Endothelial cell of umbilical vein (primary cell): ENCODE data around the gene ABCC1. TPM values are rescaled to one million over a fixed set of nuclear protein-coding genes. Genes with fewer than 3 reads are reported as not detected.

ENCODE experiments used
- BruUV-seq: library from RNA; stranded (reverse); fragments of 400-500 nt; replicated peaks from 2 replicates; lab custom pipeline; 2021; lab: Mats Ljungman, UMichigan
- CTCF ChIA-PET: fragments of 300-600, 350-600 bp; sonication (Branson Sonifier 250); formaldehyde crosslinking; loops from one replicate; lab custom pipeline; 2021; ENCODE audit warnings: antibody characterized with exemption, inconsistent platforms; lab: Charles Lee
- POLR2A ChIA-PET: fragments of 300-600, 350-600 bp; sonication (Branson Sonifier 250); formaldehyde crosslinking; loops from one replicate; lab custom pipeline; 2021; ENCODE audit warnings: antibody characterized with exemption, inconsistent platforms; lab: Charles Lee
- DNase-seq: peaks from one replicate; pipeline ENCODE4 v3.0.0-alpha.2; 2011; ENCODE audit warnings: low read depth, low spot score
- FAIRE-seq: peaks from 2 replicates; lab custom pipeline; 2011; peaks lifted over from hg19 to GRCh38; lab: Jason Lieb, UNC
- H2AFZ ChIP-seq: 2 replicates; pipeline ENCODE4 v1.6.0; 2012; ENCODE audit warnings: low read depth, low read length, control low read depth, inconsistent platforms
- H3K27ac ChIP-seq: 2 replicates; pipeline ENCODE4 v1.5.1; 2011; ENCODE audit warnings: low read depth, mild to moderate bottlenecking, control low read depth, low read length, moderate library complexity; ENCODE audit not compliant: insufficient read depth
- H3K27me3 ChIP-seq, 2 experiments: 2 replicates each; pipeline versions ENCODE4 v1.6.0 to v1.6.1; 2011; ENCODE audit warnings: low read length in 2 of 2, mixed read lengths in 1 of 2; ENCODE audit not compliant: control insufficient read depth in 2 of 2, insufficient read depth in 2 of 2
- H3K36me3 ChIP-seq, 2 experiments: 2 replicates in 1 of 2; 3 replicates in 1 of 2; pipeline ENCODE4 v1.5.1; 2011; ENCODE audit warnings: low read length in 2 of 2, mild to moderate bottlenecking in 1 of 2, moderate library complexity in 1 of 2; ENCODE audit not compliant: control insufficient read depth in 2 of 2, insufficient read depth in 2 of 2; ENCODE audit errors: extremely low read depth in 1 of 2
- H3K4me1 ChIP-seq: 3 replicates; pipeline ENCODE4 v1.5.1; 2011; ENCODE audit warnings: mild to moderate bottlenecking, low read length; ENCODE audit not compliant: control insufficient read depth, insufficient read depth; ENCODE audit errors: extremely low read depth
- H3K4me2 ChIP-seq: 2 replicates; pipeline ENCODE4 v1.6.1; 2011; ENCODE audit warnings: low read length, control low read depth, mixed read lengths; ENCODE audit not compliant: insufficient read depth
- H3K4me3 ChIP-seq, 3 experiments: fragments of 200-600 bp in 1 of 3; sonication (generic), shearing (Covaris generic) in 1 of 3; replicated peaks in 1 of 3; 2 replicates each; pipeline ENCODE4 v1.5.1; 2011 to 2016; ENCODE audit warnings: control low read depth in 3 of 3, low read length in 3 of 3, mild to moderate bottlenecking in 2 of 3, inconsistent platforms in 1 of 3, low read depth in 1 of 3, moderate library complexity in 1 of 3; ENCODE audit not compliant: insufficient read depth in 1 of 3
- H3K79me2 ChIP-seq: 2 replicates; pipeline ENCODE4 v1.6.0; 2012; ENCODE audit warnings: low read length, inconsistent platforms; ENCODE audit not compliant: control insufficient read depth, insufficient read depth
- H3K9ac ChIP-seq: replicated peaks from 2 replicates; pipeline ENCODE3; 2011; ENCODE audit warnings: low read length, control low read depth; ENCODE audit not compliant: insufficient read depth; ENCODE audit errors: extremely low read depth
- H3K9me1 ChIP-seq: replicated peaks from 3 replicates; pipeline ENCODE4 v1.6.0; 2011; ENCODE audit warnings: mild to moderate bottlenecking, low read length; ENCODE audit not compliant: control insufficient read depth, insufficient read depth; ENCODE audit errors: extremely low read depth
- H3K9me3 ChIP-seq: replicated peaks from 2 replicates; pipeline ENCODE4 v1.5.1; 2012; ENCODE audit warnings: low read length, inconsistent platforms; ENCODE audit not compliant: control insufficient read depth, insufficient read depth
- H4K20me1 ChIP-seq: replicated peaks from 2 replicates; pipeline ENCODE3; 2011; ENCODE audit warnings: mild to moderate bottlenecking, low read length; ENCODE audit not compliant: control insufficient read depth, insufficient read depth; ENCODE audit errors: extremely low read depth
- CTCF ChIP-seq, 2 donors: IDR thresholded peaks; 1 replicate in 1 of 2; 2 replicates in 1 of 2; pipeline ENCODE4 v1.5.1; 2011; ENCODE audit warnings: low read length in 2 of 2, mild to moderate bottlenecking in 2 of 2, moderate library complexity in 2 of 2, control low read depth in 1 of 2, inconsistent platforms in 1 of 2, low read depth in 1 of 2; ENCODE audit not compliant: insufficient read depth in 1 of 2; ENCODE audit errors: extremely low read depth in 1 of 2
- EZH2 ChIP-seq: IDR thresholded peaks from 2 replicates; pipeline ENCODE4 v1.6.1; 2012; ENCODE audit warnings: borderline replicate concordance, low read depth, mild to moderate bottlenecking, moderate library complexity, low read length, inconsistent platforms; ENCODE audit not compliant: severe bottlenecking
- FOS ChIP-seq: IDR thresholded peaks from 2 replicates; pipeline ENCODE4 v1.6.1; 2011; ENCODE audit warnings: mild to moderate bottlenecking, low read length, moderate library complexity, borderline replicate concordance; ENCODE audit not compliant: insufficient read depth
- GATA2 ChIP-seq: IDR thresholded peaks from 2 replicates; pipeline ENCODE4 v1.7.0; 2011; ENCODE audit warnings: low read depth, mild to moderate bottlenecking, moderate library complexity, mixed read lengths, low read length; ENCODE audit not compliant: insufficient read length, insufficient read depth
- JUN ChIP-seq: IDR thresholded peaks from 2 replicates; pipeline ENCODE4 v1.6.1; 2011; ENCODE audit warnings: borderline replicate concordance, low read depth; ENCODE audit not compliant: insufficient read length, insufficient read depth
- MAX ChIP-seq: IDR thresholded peaks from 2 replicates; pipeline ENCODE4 v1.6.1; 2011; ENCODE audit not compliant: insufficient read depth, insufficient read length
- MYC ChIP-seq: IDR thresholded peaks from one replicate; pipeline ENCODE4 v1.6.1; 2011; ENCODE audit warnings: mild to moderate bottlenecking, low read depth, low read length
- POLR2A ChIP-seq: IDR thresholded peaks from 2 replicates; pipeline ENCODE4 v1.6.1; 2012; ENCODE audit warnings: low read depth, mild to moderate bottlenecking, control low read depth, low read length
- POLR2AphosphoS5 ChIP-seq: IDR thresholded peaks from 2 replicates; pipeline ENCODE4 v1.6.1; 2012; ENCODE audit warnings: low read depth, mild to moderate bottlenecking, control low read depth, low read length, moderate library complexity; ENCODE audit not compliant: insufficient read depth
- dilution Hi-C: fragments of 300-500 bp; cut with MboI; formaldehyde crosslinking; loops from one replicate; pipeline ENCODE4 v1.15.0; 2019; ENCODE audit warnings: low sequenced_read_pairs; ENCODE audit not compliant: extremely low pct_ligation_motif_present
- intact Hi-C: fragments of 100-400 bp; cut with micrococcal nuclease; formaldehyde crosslinking; loops from one replicate; pipeline ENCODE4 v1.10.0; 2022
- polyA plus RNA-seq, 4 experiments: library from polyadenylated mRNA; depleted of rRNA in 3 of 4; stranded (reverse) in 3 of 4; unstranded in 1 of 4; fragments of >200 nt; gene quantifications; 2 replicates each; pipeline versions ENCODE4 v1.2.1 to v1.2.3, GENCODE V29; 2011 to 2012; ENCODE audit warnings: missing spikeins in 1 of 4
- total RNA-seq: library from RNA; stranded (reverse); gene quantifications from 2 replicates; pipeline ENCODE4 v1.2.3, GENCODE V29; 2021

ABCC1 gene
- total and polyA plus RNA-seq, 2 donors (not counting 3 experiments of a cell fraction or from before 2014, with no cell fraction given), result 46.1 to 89.2 TPM

- Histone ChIP-seq H3K4me2 (no peak overlapping the region), H3K27ac (no peak overlapping the region), H3K27me3 (no peaks in the 10 kb centered on the region), H3K79me2 (peaks cover 96% of the 10 kb centered on the region), H4K20me1 (peaks cover 3% of the 10 kb centered on the region), H3K4me3 (no peak overlapping the region), H3K9me3 (no peaks in the 10 kb centered on the region), H3K36me3 (no peaks in the 10 kb centered on the region), H3K9me1 (no peaks in the 10 kb centered on the region), H3K9ac (no peak overlapping the region), H3K4me1 (peaks cover 21% of the 10 kb centered on the region), H2AFZ (no peak overlapping the region)
- CTCF ChIA-PET, result no interaction called here
- intact Hi-C loops (no loop called here), dilution Hi-C loops (no loop called here)
- no peak for DNase-seq
- BruUV-seq, result no TSS peak
- no peak for FAIRE-seq
- POLR2A ChIA-PET, result no interaction called here
- TF ChIP-seq CTCF (IDR thresholded peaks at IDR 0.05; ENCODE audit: extremely low read depth in 1 of 2, insufficient read depth in 1 of 2, low read depth in 1 of 2, low read length in 2 of 2) (no peak), JUN (no peak), POLR2A (no peak), EZH2 (no peak), FOS (no peak), MAX (no peak), POLR2AphosphoS5 (no peak), GATA2 (no peak), MYC (no peak)
Observed at GRCh38 chr16:15953929-15954813, 4.8 kb downstream of the ABCC1 start.
